ENCODE measurements around the gene UBE2G2.

GRCh38 chr21:44815852-44816628, 14.4 kb upstream of the UBE2G2 start:
- no peak for TF ChIP-seq CTCF (IDR thresholded peaks at IDR 0.05)
- TF ChIP-seq POLR2AphosphoS5 (IDR thresholded peaks at IDR 0.05) = no peak
- no peak for TF ChIP-seq POLR2A (IDR thresholded peaks at IDR 0.05)
- no peak for TF ChIP-seq EP300 (IDR thresholded peaks at IDR 0.05)
